HepG2 (cell line): Measurements from ENCODE around the gene PEX14.

ENCODE experiments used
- DNMT1 ChIP-seq: sonication (generic); formaldehyde crosslinking; IDR thresholded peaks from 2 replicates; pipeline ENCODE4 v1.5.1; 2020; ENCODE audit warnings: mild to moderate bottlenecking, missing genetic modification reagents
- EP300 ChIP-seq, 3 experiments: sonication (generic) in 1 of 3; formaldehyde crosslinking in 1 of 3; IDR thresholded peaks; 2 replicates each; pipeline versions ENCODE4 v1.5.1 to v1.6.1; 2011 to 2020; ENCODE audit warnings: low read depth in 2 of 3, low read length in 2 of 3, borderline replicate concordance in 1 of 3, improper control_type of control experiment in 1 of 3, mild to moderate bottlenecking in 1 of 3, missing genetic modification reagents in 1 of 3, moderate library complexity in 1 of 3
- GABPA ChIP-seq, 2 experiments: IDR thresholded peaks; 2 replicates each; pipeline ENCODE4 v1.6.1; 2011 to 2016; ENCODE audit warnings: low read depth in 2 of 2, low read length in 1 of 2, missing biosample characterization in 1 of 2, missing genetic modification characterization in 1 of 2
- MXI1 ChIP-seq: IDR thresholded peaks from 3 replicates; pipeline ENCODE4 v1.6.1; 2012; ENCODE audit warnings: low read depth, low read length, inconsistent platforms, borderline replicate concordance
- PHF8 ChIP-seq: sonication (generic); formaldehyde crosslinking; IDR thresholded peaks from 2 replicates; pipeline ENCODE4 v1.5.0; 2020; ENCODE audit warnings: missing genetic modification reagents
- SMAD1 ChIP-seq: sonication (generic); formaldehyde crosslinking; IDR thresholded peaks from 2 replicates; pipeline ENCODE4 v1.4.0; 2020; ENCODE audit warnings: missing genetic modification reagents, low read depth, mild to moderate bottlenecking, borderline replicate concordance
- TF ChIP-seq, protein P1 (sequence below): sonication (generic); formaldehyde crosslinking; IDR thresholded peaks from 2 replicates; pipeline ENCODE4 v1.5.0; 2020; ENCODE audit warnings: mild to moderate bottlenecking, missing genetic modification reagents, moderate library complexity
- TF ChIP-seq, protein P2 (sequence below): IDR thresholded peaks from 2 replicates; pipeline ENCODE4 v1.6.1; 2016

DNA sequence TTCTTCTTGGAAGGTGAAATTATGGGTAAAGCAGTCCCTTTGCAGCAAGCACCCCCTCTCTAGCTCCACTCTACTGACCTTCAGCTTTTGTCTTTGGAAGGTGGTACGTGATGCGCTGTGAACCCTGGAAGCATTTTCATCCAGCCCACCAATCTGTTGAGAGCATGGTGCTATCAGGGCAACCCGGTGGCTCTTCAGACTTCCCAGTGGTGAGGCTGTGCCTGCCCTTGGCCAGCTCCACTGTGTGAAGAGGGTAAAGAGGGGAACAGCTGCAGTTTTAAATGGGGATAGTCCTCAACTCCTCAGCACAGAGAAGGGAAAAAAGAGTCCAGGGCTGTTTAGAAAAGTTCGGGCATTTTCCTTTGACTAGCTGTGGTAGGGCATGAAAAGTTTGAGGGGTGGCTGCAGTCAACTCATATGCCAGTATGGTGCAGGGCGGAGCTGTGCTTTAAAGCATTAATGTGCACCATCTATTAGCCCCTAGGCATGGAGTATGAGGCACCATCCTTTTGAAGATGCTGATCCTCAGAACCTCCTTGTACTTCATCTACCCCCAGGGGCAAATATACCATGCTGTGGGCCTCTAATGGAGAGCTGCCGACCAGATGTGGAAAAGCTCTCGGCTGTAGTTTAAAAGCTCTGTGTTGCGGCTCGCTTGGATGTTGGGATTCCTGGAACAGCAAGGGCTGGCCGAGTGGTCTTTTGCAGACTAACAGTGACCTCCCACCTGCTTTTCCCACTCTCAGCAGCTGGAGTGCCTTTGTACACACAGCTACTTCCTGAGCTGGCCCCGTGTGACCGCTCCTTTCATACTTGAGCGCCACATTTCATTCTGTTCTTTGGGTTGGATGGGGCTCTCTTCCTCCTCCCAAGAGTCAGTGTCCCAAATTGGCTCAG is 123.0 kb downstream of the PEX14 start:
- TF ChIP-seq GABPA (IDR thresholded peaks at IDR 0.05; ENCODE audit: low read depth, low read length) (no peak), GABPA (CRISPR knock-in tag; IDR thresholded peaks at IDR 0.05; ENCODE audit: low read depth) (no peak), MXI1 (no peak), EP300 (IDR thresholded peaks at IDR 0.05; ENCODE audit: low read depth in 2 of 2, low read length in 2 of 2) (no peak), EP300 (CRISPR knock-in tag; IDR thresholded peaks at IDR 0.05; ENCODE audit: borderline replicate concordance) (no peak), DNMT1 (CRISPR knock-in tag) (no peak), PHF8 (no peak), SMAD1 (CRISPR knock-in tag) (no peak)
- TF ChIP-seq, protein P1, sequence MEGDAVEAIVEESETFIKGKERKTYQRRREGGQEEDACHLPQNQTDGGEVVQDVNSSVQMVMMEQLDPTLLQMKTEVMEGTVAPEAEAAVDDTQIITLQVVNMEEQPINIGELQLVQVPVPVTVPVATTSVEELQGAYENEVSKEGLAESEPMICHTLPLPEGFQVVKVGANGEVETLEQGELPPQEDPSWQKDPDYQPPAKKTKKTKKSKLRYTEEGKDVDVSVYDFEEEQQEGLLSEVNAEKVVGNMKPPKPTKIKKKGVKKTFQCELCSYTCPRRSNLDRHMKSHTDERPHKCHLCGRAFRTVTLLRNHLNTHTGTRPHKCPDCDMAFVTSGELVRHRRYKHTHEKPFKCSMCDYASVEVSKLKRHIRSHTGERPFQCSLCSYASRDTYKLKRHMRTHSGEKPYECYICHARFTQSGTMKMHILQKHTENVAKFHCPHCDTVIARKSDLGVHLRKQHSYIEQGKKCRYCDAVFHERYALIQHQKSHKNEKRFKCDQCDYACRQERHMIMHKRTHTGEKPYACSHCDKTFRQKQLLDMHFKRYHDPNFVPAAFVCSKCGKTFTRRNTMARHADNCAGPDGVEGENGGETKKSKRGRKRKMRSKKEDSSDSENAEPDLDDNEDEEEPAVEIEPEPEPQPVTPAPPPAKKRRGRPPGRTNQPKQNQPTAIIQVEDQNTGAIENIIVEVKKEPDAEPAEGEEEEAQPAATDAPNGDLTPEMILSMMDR (CRISPR knock-in tag) = no peak
- TF ChIP-seq, protein P2, sequence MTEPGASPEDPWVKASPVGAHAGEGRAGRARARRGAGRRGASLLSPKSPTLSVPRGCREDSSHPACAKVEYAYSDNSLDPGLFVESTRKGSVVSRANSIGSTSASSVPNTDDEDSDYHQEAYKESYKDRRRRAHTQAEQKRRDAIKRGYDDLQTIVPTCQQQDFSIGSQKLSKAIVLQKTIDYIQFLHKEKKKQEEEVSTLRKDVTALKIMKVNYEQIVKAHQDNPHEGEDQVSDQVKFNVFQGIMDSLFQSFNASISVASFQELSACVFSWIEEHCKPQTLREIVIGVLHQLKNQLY (CRISPR knock-in tag) = no peak
